GM23338 (cell line): ENCODE measurements around the gene ITGA1. TPM values are rescaled to one million over a fixed set of nuclear protein-coding genes. Genes with fewer than 3 reads are reported as not detected.

Experiments
- CREB1 ChIP-seq: fragments of 250-450 bp; sonication (Bioruptor Pico); IDR thresholded peaks from 2 replicates; pipeline ENCODE4 v1.5.0; 2020; ENCODE audit warnings: low read depth, mild to moderate bottlenecking, moderate library complexity
- EZH2 ChIP-seq: fragments of 200-600 bp; sonication (generic); IDR thresholded peaks from one replicate; pipeline ENCODE4 v1.8.0; 2017; ENCODE audit warnings: antibody characterized with exemption, mild to moderate bottlenecking, low read depth; ENCODE audit not compliant: unreplicated experiment
- POLR2AphosphoS5 ChIP-seq: IDR thresholded peaks from 2 replicates; pipeline ENCODE4 v1.6.1; 2016; ENCODE audit warnings: antibody characterized with exemption, low read depth
- REST ChIP-seq: IDR thresholded peaks from one replicate; pipeline ENCODE4 v1.6.1; 2018; ENCODE audit warnings: antibody characterized with exemption; ENCODE audit not compliant: unreplicated experiment
- STAT1 ChIP-seq: IDR thresholded peaks from one replicate; pipeline ENCODE4 v1.6.1; 2016; ENCODE audit warnings: antibody characterized with exemption; ENCODE audit not compliant: unreplicated experiment
- ZNF114 ChIP-seq: fragments of 250-450 bp; sonication (Bioruptor Pico); IDR thresholded peaks from 2 replicates; pipeline ENCODE4 v1.5.0; 2020; ENCODE audit warnings: mild to moderate bottlenecking, moderate library complexity
- ZNF331 ChIP-seq: fragments of 250-450 bp; sonication (Bioruptor Pico); IDR thresholded peaks from 2 replicates; pipeline ENCODE4 v1.5.0; 2020; ENCODE audit warnings: low read depth, mild to moderate bottlenecking, moderate library complexity
- ZNF462 ChIP-seq: fragments of 250-450 bp; sonication (Bioruptor Pico); IDR thresholded peaks from 2 replicates; pipeline ENCODE4 v1.5.0; 2020; ENCODE audit warnings: mild to moderate bottlenecking, moderate library complexity
- polyA plus RNA-seq: library from polyadenylated mRNA; unstranded; fragments of >200 nt; fragmentation: Nextera tagmentation; extraction: Ambion mirVana; gene quantifications from 2 replicates; pipeline ENCODE4 v1.2.1, GENCODE V29; 2016
- total RNA-seq: library from RNA; depleted of rRNA; stranded (reverse); fragments of >200 nt; shearing (Covaris generic); gene quantifications from 2 replicates; pipeline ENCODE4 v1.2.3, GENCODE V29; 2014

ITGA1 gene
- total and polyA plus RNA-seq, 2 experiments from 2014 or later: 1.8 to 4.9 TPM

GRCh38 chr5:52802272-52802973 is 14.7 kb downstream of the ITGA1 start (continued):
- TF ChIP-seq ZNF462 (CRISPR knock-in tag) (no peak), REST (no peak), ZNF331 (no peak), POLR2AphosphoS5 (no peak), CREB1 (CRISPR knock-in tag) (no peak), ZNF114 (CRISPR knock-in tag) (no peak), EZH2 (no peak), STAT1 (no peak)
